Breast epithelium (tissue), 3 donors: ENCODE measurements around the gene COMMD1.

ENCODE experiments used
- CTCF ChIP-seq, 3 donors: fragments of 450-650 bp; IDR thresholded peaks; one replicate each; pipeline ENCODE4 v1.5.1; 2016 to 2017; ENCODE audit warnings: antibody characterized with exemption in 3 of 3, mild to moderate bottlenecking in 3 of 3, moderate library complexity in 3 of 3
- POLR2A ChIP-seq: fragments of 450-650 bp; IDR thresholded peaks from one replicate; pipeline ENCODE4 v1.6.1; 2016; ENCODE audit warnings: antibody characterized with exemption, mild to moderate bottlenecking, moderate library complexity
- POLR2AphosphoS5 ChIP-seq, 3 donors: sonication (generic); formaldehyde crosslinking; IDR thresholded peaks; one replicate each; pipeline ENCODE4 v1.6.1; 2017; ENCODE audit warnings: antibody characterized with exemption in 3 of 3

GRCh38 chr2:62029910-62030309, 124.4 kb downstream of the COMMD1 start:
- TF ChIP-seq POLR2AphosphoS5 (IDR thresholded peaks at IDR 0.05) = no peak
- no peak for TF ChIP-seq CTCF (IDR thresholded peaks at IDR 0.05)
- TF ChIP-seq POLR2A = no peak
